ENCODE results near the gene N4BP2L1. TPM values are rescaled to one million over a fixed set of nuclear protein-coding genes. Genes with fewer than 3 reads are reported as not detected.

The N4BP2L1 gene
- total RNA-seq, 1 donor from 2014 or later, result 19.2 TPM

GRCh38 chr13:32409561-32410421 lies 18.1 kb downstream of the N4BP2L1 start:
- H3K4me3 ChIP-seq, result peak overlapping the region; percentile 2 to 22
- DNase-seq (ENCODE audit: extremely low spot score in 2 of 2), result no peak
- peaks cover 24% of the 10 kb centered on the region for H3K4me1 ChIP-seq
- H3K36me3 ChIP-seq, result peaks cover 0 to 1% of the 10 kb centered on the region in 2 donors
- intact Hi-C loops (cut with DNase I), result no loop called here
- no peaks in the 10 kb centered on the region for H3K27me3 ChIP-seq
- peak in 1 of 2 donors; percentile 29 for TF ChIP-seq POLR2AphosphoS5 (IDR thresholded peaks at IDR 0.05; ENCODE audit: insufficient read depth in 1 of 2, low read depth in 1 of 2)
- TF ChIP-seq POLR2A (IDR thresholded peaks at IDR 0.05), result no peak
- H3K27ac ChIP-seq, result peak overlapping the region; percentile 54
- no peaks in the 10 kb centered on the region for H3K9me3 ChIP-seq

GRCh38 chr13:32409001-32409313 lies 19.0 kb downstream of the N4BP2L1 start:
- intact Hi-C loops (cut with DNase I), result no loop called here
- TF ChIP-seq POLR2A (IDR thresholded peaks at IDR 0.05), result no peak
- TF ChIP-seq POLR2AphosphoS5 (IDR thresholded peaks at IDR 0.05; ENCODE audit: insufficient read depth in 1 of 2, low read depth in 1 of 2), result no peak
- TF ChIP-seq CTCF (IDR thresholded peaks at IDR 0.05), result no peak
- H3K36me3 ChIP-seq, result peaks cover 0 to 4% of the 10 kb centered on the region in 2 donors
- no peak for DNase-seq (ENCODE audit: extremely low spot score in 2 of 2)
- no peaks in the 10 kb centered on the region for H3K27me3 ChIP-seq
- H3K4me1 ChIP-seq, result peaks cover 24% of the 10 kb centered on the region
- no peak overlapping the region for H3K27ac ChIP-seq
- H3K9me3 ChIP-seq, result no peaks in the 10 kb centered on the region
- H3K4me3 ChIP-seq, result no peak overlapping the region

GRCh38 chr13:32408296-32409000 lies 19.5 kb downstream of the N4BP2L1 start:
- Histone ChIP-seq H3K9me3 (no peaks in the 10 kb centered on the region), H3K27ac (no peak overlapping the region), H3K27me3 (no peaks in the 10 kb centered on the region), H3K4me3 (no peak overlapping the region), H3K36me3 (peaks cover 0 to 9% of the 10 kb centered on the region in 2 donors), H3K4me1 (peaks cover 24% of the 10 kb centered on the region)
- TF ChIP-seq CTCF (IDR thresholded peaks at IDR 0.05), result no peak
- no peak for TF ChIP-seq POLR2A (IDR thresholded peaks at IDR 0.05)
- no peak for TF ChIP-seq POLR2AphosphoS5 (IDR thresholded peaks at IDR 0.05; ENCODE audit: insufficient read depth in 1 of 2, low read depth in 1 of 2)
- DNase-seq (ENCODE audit: extremely low spot score in 2 of 2), result no peak
- intact Hi-C loops (cut with DNase I), result no loop called here

- intact Hi-C loops (cut with DNase I), result no loop called here
- Histone ChIP-seq H3K4me3 (no peak overlapping the region), H3K27me3 (no peaks in the 10 kb centered on the region), H3K9me3 (no peaks in the 10 kb centered on the region), H3K27ac (no peak overlapping the region), H3K4me1 (peaks cover 24% of the 10 kb centered on the region), H3K36me3 (peaks cover 0 to 14% of the 10 kb centered on the region in 2 donors)
- no peak for DNase-seq (ENCODE audit: extremely low spot score in 2 of 2)
- TF ChIP-seq CTCF (IDR thresholded peaks at IDR 0.05) (no peak), POLR2AphosphoS5 (IDR thresholded peaks at IDR 0.05; ENCODE audit: insufficient read depth in 1 of 2, low read depth in 1 of 2) (no peak), POLR2A (IDR thresholded peaks at IDR 0.05) (no peak)
Observed at GRCh38 chr13:32407854-32408253, 20.1 kb downstream of the N4BP2L1 start.

- Histone ChIP-seq H3K36me3 (peaks cover 0 to 14% of the 10 kb centered on the region in 2 donors), H3K27me3 (no peaks in the 10 kb centered on the region), H3K9me3 (no peaks in the 10 kb centered on the region), H3K4me3 (no peak overlapping the region), H3K27ac (no peak overlapping the region), H3K4me1 (peaks cover 1% of the 10 kb centered on the region)
- no peak for DNase-seq (ENCODE audit: extremely low spot score in 2 of 2)
- intact Hi-C loops (cut with DNase I), result no loop called here
- no peak for TF ChIP-seq POLR2AphosphoS5 (IDR thresholded peaks at IDR 0.05; ENCODE audit: insufficient read depth in 1 of 2, low read depth in 1 of 2)
- TF ChIP-seq POLR2A (IDR thresholded peaks at IDR 0.05), result no peak
- no peak for TF ChIP-seq CTCF (IDR thresholded peaks at IDR 0.05)
Observed at GRCh38 chr13:32403108-32403507, 24.8 kb downstream of the N4BP2L1 start.
